ENCODE measurements around the gene NHP2. TPM values are rescaled to one million over a fixed set of nuclear protein-coding genes. Genes with fewer than 3 reads are reported as not detected.

NHP2 gene
- total and polyA plus RNA-seq, 4 experiments from 2014 or later, result 64.1 to 250 (median 139) TPM

- DNase-seq, result no peak
- H3K9me3 Mint-ChIP-seq, result peaks cover 0 to 3% (median 0%) of the 10 kb centered on the region in 8 donors
- H3K27ac Mint-ChIP-seq, result peak overlapping the region in 2 of 7 donors; percentile 15 to 87
- ChIA-PET POLR2A (ENCODE audit: partially characterized antibody) (interaction anchor here (0.6 to 1.0 kb wide), 2 partner anchors 8 to 49 kb away, joined by 3 read pairs; partner anchors contain the start of gene HNRNPAB), CTCF (ENCODE audit: partially characterized antibody) (interaction anchor here (1.1 to 20.7 kb wide), 2 partner anchors 7 to 78 kb away, joined by 3 to 283 read pairs; no protein-coding TSS in a partner anchor)
- Histone ChIP-seq H3K27ac (ENCODE audit: low read depth, low read length) (no peak overlapping the region), H3K36me3 (ENCODE audit: insufficient read depth, low read length) (peaks cover 11% of the 10 kb centered on the region), H3K4me3 (ENCODE audit: low read length in 2 of 2) (no peak overlapping the region), H3K27me3 (ENCODE audit: insufficient read depth, low read length) (no peaks in the 10 kb centered on the region), H3K4me1 (ENCODE audit: insufficient read depth, low read length) (peaks cover 26% of the 10 kb centered on the region), H3K9me3 (ENCODE audit: control insufficient read depth in 1 of 2, low read length in 2 of 2) (no peaks in the 10 kb centered on the region)
- no peaks in the 10 kb centered on the region for H3K27me3 Mint-ChIP-seq
- peaks cover 17 to 40% (median 28%) of the 10 kb centered on the region in 4 donors for H3K4me1 Mint-ChIP-seq
- H3K36me3 Mint-ChIP-seq, result peaks cover 10 to 20% of the 10 kb centered on the region in 2 donors
- H3K4me3 Mint-ChIP-seq, result peak overlapping the region in 1 of 8 donors; percentile 95
- intact Hi-C loops (cut with micrococcal nuclease), result no loop called here
Observed at GRCh38 chr5:178155065-178155464, 1.4 kb upstream of the NHP2 start.

- Mint-ChIP-seq H3K4me3 (peak overlapping the region; percentile 92 to 98 (median 96)), H3K4me1 (peaks cover 21 to 53% (median 30%) of the 10 kb centered on the region in 4 donors), H3K27ac (peak overlapping the region; percentile 87 to 96 (median 90)), H3K9me3 (peaks cover 0 to 3% (median 0%) of the 10 kb centered on the region in 8 donors), H3K27me3 (no peaks in the 10 kb centered on the region), H3K36me3 (peaks cover 19 to 41% of the 10 kb centered on the region in 2 donors)
- Histone ChIP-seq H3K27ac (ENCODE audit: low read depth, low read length) (peak overlapping the region; percentile 70), H3K36me3 (ENCODE audit: insufficient read depth, low read length) (peaks cover 33% of the 10 kb centered on the region), H3K9me3 (ENCODE audit: control insufficient read depth in 1 of 2, low read length in 2 of 2) (no peaks in the 10 kb centered on the region), H3K4me3 (ENCODE audit: low read length in 2 of 2) (peak overlapping the region; percentile 65), H3K27me3 (ENCODE audit: insufficient read depth, low read length) (no peaks in the 10 kb centered on the region), H3K4me1 (ENCODE audit: insufficient read depth, low read length) (peaks cover 34% of the 10 kb centered on the region)
- POLR2A ChIA-PET (ENCODE audit: partially characterized antibody), result interaction anchor here (0.7 to 3.5 kb wide), 11 partner anchors 10 to 1020 kb away, joined by 3 to 19 read pairs (median 6); partner anchors contain the start of genes HNRNPAB, NSD1, RMND5B and TMED9
- no peak for DNase-seq
- CTCF ChIA-PET (ENCODE audit: partially characterized antibody), result interaction anchor here (1.2 to 20.7 kb wide), 4 partner anchors 9 to 82 kb away, joined by 3 to 283 read pairs (median 9); no protein-coding TSS in a partner anchor
- intact Hi-C loops (cut with micrococcal nuclease), result loop anchor here (1.0 to 5.0 kb wide), 5 partner anchors 21 to 840 kb away; partner anchors contain the start of genes HNRNPAB, N4BP3, RMND5B and TMED9
Observed at GRCh38 chr5:178152491-178153444, 917 bp downstream of the NHP2 start.

GRCh38 chr5:178150977-178151734 lies 2.5 kb downstream of the NHP2 start:
- Mint-ChIP-seq H3K4me3 (peak overlapping the region in 5 of 8 donors; percentile 29 to 73 (median 29)), H3K9me3 (peaks cover 0 to 3% (median 0%) of the 10 kb centered on the region in 8 donors), H3K27ac (peak overlapping the region; percentile 22 to 88 (median 73)), H3K4me1 (peaks cover 21 to 53% (median 30%) of the 10 kb centered on the region in 4 donors), H3K27me3 (no peaks in the 10 kb centered on the region), H3K36me3 (peaks cover 35 to 57% of the 10 kb centered on the region in 2 donors)
- ChIA-PET POLR2A (ENCODE audit: partially characterized antibody) (interaction anchor here (3.5 kb wide), 1 partner anchor 30 kb away, joined by 19 read pairs; no protein-coding TSS in a partner anchor), CTCF (ENCODE audit: partially characterized antibody) (interaction anchor here (1.3 to 20.7 kb wide), 3 partner anchors 11 to 74 kb away, joined by 4 to 283 read pairs (median 5); no protein-coding TSS in a partner anchor)
- Histone ChIP-seq H3K4me3 (ENCODE audit: low read length in 2 of 2) (no peak overlapping the region), H3K9me3 (ENCODE audit: control insufficient read depth in 1 of 2, low read length in 2 of 2) (no peaks in the 10 kb centered on the region), H3K27ac (ENCODE audit: low read depth, low read length) (no peak overlapping the region), H3K4me1 (ENCODE audit: insufficient read depth, low read length) (peaks cover 34% of the 10 kb centered on the region), H3K27me3 (ENCODE audit: insufficient read depth, low read length) (no peaks in the 10 kb centered on the region), H3K36me3 (ENCODE audit: insufficient read depth, low read length) (peaks cover 49% of the 10 kb centered on the region)
- intact Hi-C loops (cut with micrococcal nuclease), result loop anchor here (5.0 kb wide), 2 partner anchors 39 to 559 kb away; partner anchors contain the start of genes N4BP3 and TMED9
- DNase-seq, result no peak

GRCh38 chr5:178149199-178149932 lies 4.3 kb downstream of the NHP2 start:
- POLR2A ChIA-PET (ENCODE audit: partially characterized antibody), result interaction anchor here (0.5 to 1.4 kb wide), 3 partner anchors 11 to 1417 kb away, joined by 3 to 4 read pairs (median 3); no protein-coding TSS in a partner anchor
- peaks cover 37 to 65% of the 10 kb centered on the region in 2 donors for H3K36me3 Mint-ChIP-seq
- CTCF ChIA-PET (ENCODE audit: partially characterized antibody), result interaction anchor here (1.0 to 20.7 kb wide), 8 partner anchors 8 to 72 kb away, joined by 3 to 283 read pairs (median 4); no protein-coding TSS in a partner anchor

GRCh38 chr5:178147406-178147805 lies 6.3 kb downstream of the NHP2 start:
- H3K27ac Mint-ChIP-seq, result peak overlapping the region in 1 of 7 donors; percentile 48
- H3K36me3 ChIP-seq (ENCODE audit: insufficient read depth, low read length), result peaks cover 67% of the 10 kb centered on the region
- no peak for DNase-seq
- peaks cover 19% of the 10 kb centered on the region for H3K4me1 ChIP-seq (ENCODE audit: insufficient read depth, low read length)
- H3K36me3 Mint-ChIP-seq, result peaks cover 43 to 78% of the 10 kb centered on the region in 2 donors
- ChIA-PET CTCF (ENCODE audit: partially characterized antibody) (interaction anchor here (1.0 to 20.7 kb wide), 4 partner anchors 8 to 70 kb away, joined by 3 to 283 read pairs (median 6); no protein-coding TSS in a partner anchor), POLR2A (ENCODE audit: partially characterized antibody) (interaction anchor here (1.0 kb wide), 1 partner anchor 27 kb away, joined by 3 read pairs; no protein-coding TSS in a partner anchor)
- no peaks in the 10 kb centered on the region for H3K27me3 Mint-ChIP-seq
- H3K27me3 ChIP-seq (ENCODE audit: insufficient read depth, low read length), result no peaks in the 10 kb centered on the region
- no peak overlapping the region for H3K4me3 ChIP-seq (ENCODE audit: low read length in 2 of 2)
- H3K9me3 ChIP-seq (ENCODE audit: control insufficient read depth in 1 of 2, low read length in 2 of 2), result no peaks in the 10 kb centered on the region
- H3K4me3 Mint-ChIP-seq, result no peak overlapping the region
- intact Hi-C loops (cut with micrococcal nuclease), result no loop called here
- H3K27ac ChIP-seq (ENCODE audit: low read depth, low read length), result no peak overlapping the region
- H3K4me1 Mint-ChIP-seq, result peaks cover 11 to 32% (median 17%) of the 10 kb centered on the region in 4 donors
- peaks cover 0 to 3% (median 0%) of the 10 kb centered on the region in 8 donors for H3K9me3 Mint-ChIP-seq

More at GRCh38 chr5:178149199-178149932, 4.3 kb downstream of the NHP2 start:
- intact Hi-C loops (cut with micrococcal nuclease), result no loop called here
- H3K36me3 ChIP-seq (ENCODE audit: insufficient read depth, low read length), result peaks cover 51% of the 10 kb centered on the region
- no peak for DNase-seq
- Mint-ChIP-seq H3K27ac (peak overlapping the region in 2 of 7 donors; percentile 35 to 43), H3K27me3 (no peaks in the 10 kb centered on the region), H3K9me3 (peaks cover 0 to 3% (median 0%) of the 10 kb centered on the region in 8 donors), H3K4me1 (peaks cover 19 to 49% (median 29%) of the 10 kb centered on the region in 4 donors), H3K4me3 (no peak overlapping the region)
- H3K27ac ChIP-seq (ENCODE audit: low read depth, low read length), result no peak overlapping the region
- H3K27me3 ChIP-seq (ENCODE audit: insufficient read depth, low read length), result no peaks in the 10 kb centered on the region
- peaks cover 33% of the 10 kb centered on the region for H3K4me1 ChIP-seq (ENCODE audit: insufficient read depth, low read length)
- no peak overlapping the region for H3K4me3 ChIP-seq (ENCODE audit: low read length in 2 of 2)
- H3K9me3 ChIP-seq (ENCODE audit: control insufficient read depth in 1 of 2, low read length in 2 of 2), result no peaks in the 10 kb centered on the region
